ENCODE data around the gene SYCP2.

DNA sequence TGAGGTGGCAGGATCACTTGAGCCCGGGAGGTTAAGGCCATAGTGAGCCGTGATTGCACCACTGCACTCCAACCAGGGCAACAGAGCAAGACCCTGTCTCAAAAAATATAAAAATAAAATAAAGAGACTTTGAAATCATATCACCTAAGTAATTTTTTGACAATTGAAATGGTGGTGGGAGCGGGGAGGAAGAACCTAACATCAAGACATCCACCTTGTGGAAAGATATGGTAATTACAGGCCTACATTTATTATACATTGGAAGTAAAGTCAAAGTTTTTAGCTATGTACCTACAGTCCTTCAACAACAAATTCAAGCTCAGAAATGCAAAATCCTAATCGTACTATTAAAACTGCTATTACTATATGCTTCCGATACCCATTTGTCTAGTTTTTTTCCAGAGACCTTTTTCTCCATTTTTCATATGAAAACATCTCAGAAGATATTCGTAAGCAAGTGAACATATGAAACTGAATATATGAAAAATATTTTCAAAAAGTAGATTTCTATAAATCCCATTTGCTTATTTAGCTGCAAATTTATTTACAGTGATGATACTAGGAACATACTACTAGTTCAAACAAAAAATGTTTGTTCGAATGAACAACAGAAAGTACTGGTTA lies 83.3 kb downstream of the SYCP2 start:
- peak in 3 of 4 experiments; percentile 58 to 77 (median 61) for TF ChIP-seq CTCF (IDR thresholded peaks at IDR 0.05)
- TF ChIP-seq POLR2A (IDR thresholded peaks at IDR 0.05): no peak
- TF ChIP-seq POLR2AphosphoS5 (IDR thresholded peaks at IDR 0.05): no peak
- no peak for TF ChIP-seq EP300 (IDR thresholded peaks at IDR 0.05)

Measured in sigmoid colon (tissue), 4 donors.